H1 (cell line): ENCODE measurements around the gene DBR1. TPM values are rescaled to one million over a fixed set of nuclear protein-coding genes. Genes with fewer than 3 reads are reported as not detected.
A peak's percentile ranks its signal among the peaks of the same experiment; 100 is the strongest.

Experiments used
- BACH1 ChIP-seq: IDR thresholded peaks from 2 replicates; pipeline ENCODE4 v1.6.1; 2012; ENCODE audit warnings: low read length, improper control_type of control experiment
- CHD2 ChIP-seq: IDR thresholded peaks from 2 replicates; pipeline ENCODE4 v1.6.1; 2012; ENCODE audit warnings: low read length, improper control_type of control experiment
- HDAC2 ChIP-seq, 2 experiments: fragments of 300-600 bp in 1 of 2; sonication (generic) in 1 of 2; IDR thresholded peaks; 2 replicates each; pipeline ENCODE4 v1.6.1; 2011 to 2012; ENCODE audit warnings: low read depth in 2 of 2, low read length in 2 of 2, mild to moderate bottlenecking in 2 of 2, moderate library complexity in 2 of 2, borderline replicate concordance in 1 of 2, inconsistent platforms in 1 of 2
- NANOG ChIP-seq: IDR thresholded peaks from 2 replicates; pipeline ENCODE4 v1.6.1; 2011; ENCODE audit warnings: low read length, low read depth, mild to moderate bottlenecking, inconsistent platforms; ENCODE audit not compliant: insufficient read depth, poor library complexity, severe bottlenecking
- NRF1 ChIP-seq: IDR thresholded peaks from 2 replicates; pipeline ENCODE4 v1.6.1; 2011; ENCODE audit warnings: mild to moderate bottlenecking, low read depth, low read length, improper control_type of control experiment
- PHF8 ChIP-seq: fragments of 200-600 bp; sonication (generic); conservative IDR thresholded peaks from 2 replicates; pipeline ENCODE4 v1.7.1; 2012; ENCODE audit warnings: low read depth, mild to moderate bottlenecking, inconsistent platforms, low read length, moderate library complexity
- RBBP5 ChIP-seq: IDR thresholded peaks from 2 replicates; pipeline ENCODE4 v1.7.1; 2012; ENCODE audit warnings: low read depth, mild to moderate bottlenecking, inconsistent platforms, low read length, moderate library complexity, borderline replicate concordance
- TAF1 ChIP-seq: IDR thresholded peaks from 2 replicates; pipeline ENCODE4 v1.6.1; 2011; ENCODE audit warnings: mild to moderate bottlenecking, low read depth, low read length
- TEAD4 ChIP-seq: IDR thresholded peaks from 2 replicates; pipeline ENCODE4 v1.6.1; 2012; ENCODE audit warnings: low read depth, low read length, inconsistent platforms, mixed read lengths
- ZNF274 ChIP-seq: IDR thresholded peaks from 2 replicates; pipeline ENCODE4 v1.7.0; 2012; ENCODE audit warnings: low read length, borderline replicate concordance; ENCODE audit errors: extremely low read depth
- polyA plus RNA-seq, 7 experiments: library from polyadenylated mRNA; depleted of rRNA in 3 of 7; stranded (reverse) in 5 of 7; unstranded in 2 of 7; fragments of >200 nt in 5 of 7; fragments of 200-250 nt in 2 of 7; gene quantifications; 1 replicate in 5 of 7; 2 replicates in 1 of 7; 4 replicates in 1 of 7; pipeline versions ENCODE4 v1.2.1 to v1.2.3, GENCODE V29; 2011 to 2013; ENCODE audit warnings: missing spikeins in 2 of 7, mixed read lengths in 2 of 7
- total RNA-seq: library from RNA; stranded (reverse); fragmentation: NEBNext Ultra II Directional; extraction: Animal tissue kit (Norgen Biotek cat#: 25700); gene quantifications from 2 replicates; pipeline ENCODE4 v1.2.1, GENCODE V29; 2021

Gene DBR1
- total and polyA plus RNA-seq, 2 of the 8 experiments (the other 6 are each of a cell fraction or from before 2014, with no cell fraction given), result 10.1 to 18.3 TPM

- TF ChIP-seq ZNF274 (no peak), CHD2 (peak; percentile 99), NRF1 (no peak), TAF1 (peak; percentile 96), RBBP5 (peak; percentile 95), NANOG (peak; percentile 4), HDAC2 (IDR thresholded peaks at IDR 0.05; ENCODE audit: borderline replicate concordance in 1 of 2, low read depth in 2 of 2, low read length in 2 of 2) (0 out of 4 replicates have a peak, but pooled peaks of 1 of the 2 experiments have one; percentile 64), TEAD4 (no peak), BACH1 (no peak), PHF8 (peak; percentile 96)
Observed at GRCh38 chr3:138174421-138175131, at the start of gene DBR1 (continued).
